ENCODE measurements around the gene SPRR1B.
"Not testable (repeated sequence)": the region's sequence is repeated elsewhere in the genome, so short reads cannot be mapped to it uniquely, and the experiment has no call there.

Gene SPRR1B

GRCh38 chr1:153040950-153041631 lies 10.1 kb downstream of the SPRR1B start, which contains the start of gene SPRR2D:
Gene SPRR2D (minus strand): TSS chr1:153041120. CDS start chr1:153040346, 774 bp downstream.
- ATAC-seq = no peak

GRCh38 chr1:153049211-153049610 lies 18.2 kb downstream of the SPRR1B start:
- no peak for ATAC-seq

- ATAC-seq = not testable (repeated sequence)
Measured at GRCh38 chr1:153056111-153056510, 25.1 kb downstream of the SPRR1B start.

- no peak for ATAC-seq
Measured at GRCh38 chr1:153057375-153057774, 26.4 kb downstream of the SPRR1B start, which contains the start of gene SPRR2A. Gene SPRR2A (minus strand): TSS chr1:153057512. CDS start chr1:153056735, 777 bp downstream.

- ATAC-seq = no peak
Measured at GRCh38 chr1:153058154-153058553, 27.2 kb downstream of the SPRR1B start.

- ATAC-seq = no peak
Measured at GRCh38 chr1:153058826-153059784, 28.1 kb downstream of the SPRR1B start.

GRCh38 chr1:153070243-153070642 lies 39.2 kb downstream of the SPRR1B start:
- no peak for ATAC-seq

- no peak for ATAC-seq
Measured at GRCh38 chr1:153071511-153071910, 40.5 kb downstream of the SPRR1B start, which contains the start of gene SPRR2B. Gene SPRR2B (minus strand): TSS chr1:153071611. CDS start chr1:153070839, 772 bp downstream.

- ATAC-seq = no peak
Measured at GRCh38 chr1:153072806-153073726, 42.1 kb downstream of the SPRR1B start.

GRCh38 chr1:153081736-153082135 lies 50.7 kb downstream of the SPRR1B start:
- ATAC-seq = no peak

Measured in activated CD4-positive, CD25-positive, alpha-beta regulatory T cell treated with anti-CD3 and anti-CD28 coated beads, Interleukin-2, amount 50 U/mL, for 24 hours (primary cell).